GM23338 (cell line): Measurements from ENCODE around the gene MDM2. TPM values are rescaled to one million over a fixed set of nuclear protein-coding genes. Genes with fewer than 3 reads are reported as not detected.

ENCODE experiments used
- ATAC-seq: fragments of 200-7000 bp; cut with Tn5 transposase; 3 replicates; pipeline ENCODE4 v1.9.1; 2020
- DNase-seq: peaks from one replicate; pipeline ENCODE4 v3.0.0-alpha.2; 2015; ENCODE audit warnings: low spot score
- H2AFZ ChIP-seq: fragments of 200-600 bp; sonication (generic); 2 replicates; pipeline ENCODE4 v1.8.0; 2016; ENCODE audit warnings: antibody characterized with exemption, mild to moderate bottlenecking, moderate library complexity
- H3F3A ChIP-seq: fragments of 200-600 bp; sonication (generic); replicated peaks from 2 replicates; pipeline ENCODE4 v1.8.0; 2017; ENCODE audit warnings: antibody characterized with exemption, mixed run types, low read depth
- H3K27ac ChIP-seq: fragments of 200-600 bp; sonication (generic); 2 replicates; pipeline ENCODE4 v1.6.1; 2016; ENCODE audit warnings: low read depth
- H3K27me3 ChIP-seq: fragments of 200-600 bp; sonication (generic); 2 replicates; pipeline ENCODE4 v1.8.0; 2016; ENCODE audit warnings: mild to moderate bottlenecking, mixed run types, moderate library complexity; ENCODE audit not compliant: insufficient read depth
- H3K36me3 ChIP-seq: fragments of 200-600 bp; sonication (generic); 2 replicates; pipeline ENCODE4 v1.8.0; 2016; ENCODE audit warnings: mild to moderate bottlenecking; ENCODE audit not compliant: insufficient read depth
- H3K4me1 ChIP-seq: fragments of 200-600 bp; sonication (generic); 2 replicates; pipeline ENCODE4 v1.8.0; 2016; ENCODE audit warnings: mild to moderate bottlenecking, moderate library complexity; ENCODE audit not compliant: insufficient read depth
- H3K4me2 ChIP-seq: fragments of 200-600 bp; sonication (generic); 2 replicates; pipeline ENCODE4 v1.7.1; 2017; ENCODE audit warnings: mixed run types
- H3K4me3 ChIP-seq: fragments of 200-600 bp; sonication (generic); 2 replicates; pipeline ENCODE4 v1.6.1; 2016; ENCODE audit warnings: mixed run types
- H3K79me2 ChIP-seq: fragments of 200-600 bp; sonication (generic); replicated peaks from 2 replicates; pipeline ENCODE4 v1.8.0; 2017; ENCODE audit warnings: mild to moderate bottlenecking; ENCODE audit not compliant: insufficient read depth
- H3K9me2 ChIP-seq: fragments of 200-600 bp; sonication (generic); 2 replicates; pipeline ENCODE4 v1.8.0; 2017; ENCODE audit not compliant: insufficient read depth
- H4K20me1 ChIP-seq: fragments of 200-600 bp; sonication (generic); replicated peaks from 2 replicates; pipeline ENCODE4 v1.8.0; 2017; ENCODE audit warnings: mild to moderate bottlenecking; ENCODE audit not compliant: insufficient read depth
- H3K27ac Mint-ChIP-seq: 2 replicates; pipeline ENCODE4 v1.8.0; 2020; ENCODE audit warnings: inconsistent platforms, mild to moderate bottlenecking, moderate library complexity, mixed read lengths
- H3K27me3 Mint-ChIP-seq: 3 replicates; pipeline ENCODE4 v1.8.0; 2022; ENCODE audit warnings: low read depth, mild to moderate bottlenecking, moderate library complexity, mixed read lengths, inconsistent platforms; ENCODE audit not compliant: insufficient read depth, poor library complexity
- H3K36me3 Mint-ChIP-seq: 3 replicates; pipeline ENCODE4 v1.8.0; 2021; ENCODE audit warnings: low read depth, mild to moderate bottlenecking, inconsistent platforms, moderate library complexity, mixed read lengths
- H3K4me1 Mint-ChIP-seq: 3 replicates; pipeline ENCODE4 v1.8.0; 2020; ENCODE audit warnings: mild to moderate bottlenecking, inconsistent platforms, mixed read lengths
- H3K4me3 Mint-ChIP-seq: 3 replicates; pipeline ENCODE4 v1.8.0; 2021; ENCODE audit warnings: moderate library complexity, mild to moderate bottlenecking, inconsistent platforms, mixed read lengths
- H3K9me3 Mint-ChIP-seq: 3 replicates; pipeline ENCODE4 v1.8.0; 2020; ENCODE audit warnings: moderate library complexity, mild to moderate bottlenecking, inconsistent platforms, mixed read lengths
- EZH2 ChIP-seq: fragments of 200-600 bp; sonication (generic); IDR thresholded peaks from one replicate; pipeline ENCODE4 v1.8.0; 2017; ENCODE audit warnings: antibody characterized with exemption, mild to moderate bottlenecking, low read depth; ENCODE audit not compliant: unreplicated experiment
- NANOG ChIP-seq: IDR thresholded peaks from 2 replicates; pipeline ENCODE4 v1.6.1; 2016; ENCODE audit warnings: antibody characterized with exemption, borderline replicate concordance
- STAT1 ChIP-seq: IDR thresholded peaks from one replicate; pipeline ENCODE4 v1.6.1; 2016; ENCODE audit warnings: antibody characterized with exemption; ENCODE audit not compliant: unreplicated experiment
- ZNF462 ChIP-seq: fragments of 250-450 bp; sonication (Bioruptor Pico); IDR thresholded peaks from 2 replicates; pipeline ENCODE4 v1.5.0; 2020; ENCODE audit warnings: mild to moderate bottlenecking, moderate library complexity
- polyA plus RNA-seq: library from polyadenylated mRNA; unstranded; fragments of >200 nt; fragmentation: Nextera tagmentation; extraction: Ambion mirVana; gene quantifications from 2 replicates; pipeline ENCODE4 v1.2.1, GENCODE V29; 2016
- total RNA-seq: library from RNA; depleted of rRNA; stranded (reverse); fragments of >200 nt; shearing (Covaris generic); gene quantifications from 2 replicates; pipeline ENCODE4 v1.2.3, GENCODE V29; 2014

The MDM2 gene
- total and polyA plus RNA-seq, 2 experiments from 2014 or later = 105 to 136 TPM

DNA sequence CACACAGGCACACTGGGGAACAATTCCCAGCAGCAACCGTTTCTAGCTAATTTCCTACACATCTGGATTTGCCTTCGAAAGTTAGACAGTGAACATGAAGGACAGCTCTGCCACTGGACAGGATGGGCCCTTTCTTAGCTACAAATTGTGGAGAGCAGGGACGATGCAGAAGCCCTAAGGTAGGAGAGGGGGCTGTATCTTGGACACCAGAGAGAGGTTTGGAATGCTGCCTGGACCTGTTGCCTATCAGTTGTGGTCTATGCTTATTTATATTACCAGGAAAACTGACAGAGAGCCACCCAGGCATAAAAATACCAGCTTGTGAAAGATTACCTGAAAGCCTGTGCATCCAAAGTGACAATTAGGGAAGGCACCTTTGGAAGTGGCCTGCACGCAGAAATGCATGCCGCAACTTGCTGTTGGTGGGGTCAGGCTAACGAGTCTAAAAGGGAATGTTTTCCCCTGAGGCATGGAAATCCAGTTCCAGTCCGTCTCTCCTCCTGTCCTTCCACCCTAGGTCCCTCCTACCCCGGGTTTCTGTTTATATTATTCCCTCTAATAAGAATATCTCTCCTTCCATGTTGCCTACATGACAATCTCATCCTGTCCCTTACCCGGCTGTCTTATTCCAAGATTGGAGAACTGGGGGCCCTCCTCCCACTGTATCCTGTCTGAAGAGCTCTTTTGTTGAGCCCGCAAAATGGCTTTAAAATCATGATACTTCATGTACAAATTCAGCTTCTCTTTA, 60.2 kb downstream of the MDM2 start:
- Mint-ChIP-seq H3K36me3 (no peaks in the 10 kb centered on the region), H3K9me3 (no peaks in the 10 kb centered on the region), H3K27ac (no peak overlapping the region), H3K27me3 (no peaks in the 10 kb centered on the region), H3K4me1 (peaks cover 13% of the 10 kb centered on the region), H3K4me3 (no peak overlapping the region)
- no peak for DNase-seq
- Histone ChIP-seq H3K27me3 (no peaks in the 10 kb centered on the region), H3K36me3 (no peaks in the 10 kb centered on the region), H3K4me1 (peaks cover 11% of the 10 kb centered on the region; the same call in 1 of the 2 replicates), H3F3A (no peaks in the 10 kb centered on the region), H4K20me1 (no peaks in the 10 kb centered on the region), H3K79me2 (no peaks in the 10 kb centered on the region), H3K4me2 (no peak overlapping the region), H3K4me3 (no peak overlapping the region), H2AFZ (peak overlapping the region; percentile 66), H3K9me2 (no peaks in the 10 kb centered on the region), H3K27ac (no peak overlapping the region)
- no peak for ATAC-seq
- TF ChIP-seq STAT1 (no peak), EZH2 (no peak), NANOG (no peak)

- no peaks in the 10 kb centered on the region for H3K36me3 ChIP-seq
- no peaks in the 10 kb centered on the region for H3K9me3 Mint-ChIP-seq
- H3K36me3 Mint-ChIP-seq = no peaks in the 10 kb centered on the region
- no peak overlapping the region for H2AFZ ChIP-seq
- DNase-seq (no peak), ATAC-seq (no peak)
- H4K20me1 ChIP-seq = no peaks in the 10 kb centered on the region
- H3K4me3 ChIP-seq = no peak overlapping the region
- no peaks in the 10 kb centered on the region for H3K79me2 ChIP-seq
- H3K27ac Mint-ChIP-seq = no peak overlapping the region
- H3K4me3 Mint-ChIP-seq = no peak overlapping the region
- H3F3A ChIP-seq = no peaks in the 10 kb centered on the region
- H3K27ac ChIP-seq = no peak overlapping the region
- TF ChIP-seq ZNF462 (CRISPR knock-in tag) = no peak
- H3K4me1 ChIP-seq = peaks cover 11% of the 10 kb centered on the region; the same call in 1 of the 2 replicates
- H3K27me3 Mint-ChIP-seq = no peaks in the 10 kb centered on the region
- no peak overlapping the region for H3K4me2 ChIP-seq
- no peaks in the 10 kb centered on the region for H3K27me3 ChIP-seq
- peaks cover 13% of the 10 kb centered on the region for H3K4me1 Mint-ChIP-seq
- H3K9me2 ChIP-seq = no peaks in the 10 kb centered on the region
Observed at GRCh38 chr12:68870011-68870410, 62.0 kb downstream of the MDM2 start.
